Occipital lobe (tissue), 2 donors: Measurements from ENCODE around the gene CPLANE1. TPM values are rescaled to one million over a fixed set of nuclear protein-coding genes. Genes with fewer than 3 reads are reported as not detected.
"Not testable (repeated sequence)": the region's sequence is repeated elsewhere in the genome, so short reads cannot be mapped to it uniquely, and the experiment has no call there.

Source experiments
- DNase-seq: peaks from one replicate; lab custom pipeline; 2025; lab: John Stamatoyannopoulos, UW
- total RNA-seq: library from RNA; depleted of rRNA; stranded (reverse); fragments of >200 nt; gene quantifications from one replicate; pipeline ENCODE4 v1.2.3, GENCODE V29; 2014

CPLANE1 gene
- total RNA-seq: 65.4 TPM

GRCh38 chr5:37248970-37249814 lies at the start of gene CPLANE1:
CPLANE1 (minus strand) TSS chr5:37249376; CDS start chr5:37247698, 1,678 bp downstream.
- peak; percentile 70 for DNase-seq

DNA sequence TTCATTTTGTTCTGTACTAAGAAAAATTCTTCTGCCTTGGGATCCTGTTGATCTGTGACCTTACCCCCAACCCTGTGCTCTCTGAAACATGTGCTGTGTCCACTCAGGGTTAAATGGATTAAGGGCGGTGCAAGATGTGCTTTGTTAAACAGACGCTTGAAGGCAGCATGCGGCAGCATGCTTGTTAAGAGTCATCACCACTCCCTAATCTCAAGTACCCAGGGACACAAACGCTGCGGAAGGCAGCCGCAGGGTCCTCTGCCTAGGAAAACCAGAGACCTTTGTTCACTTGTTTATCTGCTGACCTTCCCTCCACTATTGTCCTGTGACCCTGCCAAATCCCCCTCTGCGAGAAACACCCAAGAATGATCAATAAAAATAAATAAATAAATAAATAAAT lies 47.1 kb upstream of the CPLANE1 start:
- DNase-seq: not testable (repeated sequence)

- no peak for DNase-seq
These were observed 34.1 kb upstream of the CPLANE1 start for GRCh38 chr5:37283214-37283820.

DNA sequence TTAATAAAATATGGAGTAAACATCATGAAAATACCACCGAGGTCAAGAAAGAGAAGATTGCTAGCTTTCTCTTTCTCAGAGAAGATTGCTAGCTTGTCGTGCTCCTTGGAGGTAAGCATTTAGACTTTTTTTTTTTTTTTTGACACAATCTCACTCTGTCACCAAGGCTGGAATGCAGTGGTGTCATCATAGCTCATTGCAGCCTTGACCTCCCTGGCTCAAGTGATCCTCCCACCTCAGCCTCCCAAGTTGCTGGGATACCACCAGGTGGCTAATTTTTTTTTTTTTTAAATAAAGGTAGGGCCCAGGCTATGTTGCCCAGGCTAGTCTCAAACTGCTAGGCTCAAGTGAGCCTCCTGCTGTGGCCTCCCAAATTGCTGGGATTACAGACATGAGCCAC lies 26.3 kb upstream of the CPLANE1 start:
- DNase-seq: no peak

GRCh38 chr5:37272511-37272910 lies 23.3 kb upstream of the CPLANE1 start:
- DNase-seq: no peak

DNA sequence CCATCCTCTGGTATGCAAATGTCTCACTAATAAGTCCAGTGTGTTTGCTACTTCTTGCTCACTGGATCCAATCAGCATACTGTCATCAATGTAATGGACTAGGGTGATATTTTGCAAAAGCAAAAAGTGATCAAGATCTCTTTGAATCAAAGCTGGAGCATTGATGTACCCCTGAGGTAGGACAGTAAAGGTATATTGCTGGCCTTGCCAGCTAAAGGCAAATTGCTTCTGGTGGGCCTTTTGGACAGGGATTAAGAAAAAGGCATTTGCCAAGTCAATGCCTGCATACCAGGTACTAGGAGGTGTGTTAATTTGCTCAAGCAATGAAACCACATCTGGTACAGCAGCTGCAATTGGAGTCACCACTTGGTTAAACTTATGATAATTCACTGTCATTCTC lies 18.9 kb upstream of the CPLANE1 start:
- DNase-seq: not testable (repeated sequence)

- DNase-seq: no peak
These were observed 6.7 kb upstream of the CPLANE1 start for GRCh38 chr5:37255774-37256358.

DNA sequence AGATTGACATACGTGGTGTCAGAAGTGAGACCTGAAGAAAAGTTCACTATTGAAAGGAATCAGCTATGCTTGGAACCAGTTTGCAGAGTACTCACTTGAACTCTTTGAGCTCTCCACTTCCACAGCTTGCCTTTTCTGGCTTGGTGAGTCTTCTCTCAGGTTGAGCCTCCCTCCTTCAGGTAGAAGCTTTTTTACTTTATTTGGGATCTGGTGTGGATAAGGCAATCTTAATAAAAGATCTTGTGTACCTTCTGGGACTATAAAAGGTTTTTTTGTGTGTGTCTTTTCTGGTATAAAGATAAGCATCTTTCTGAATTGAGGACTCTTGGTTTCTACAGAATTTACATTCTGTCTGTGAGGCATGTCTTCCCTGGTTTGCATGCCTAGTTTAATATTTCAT lies 5.4 kb upstream of the CPLANE1 start:
- no peak for DNase-seq

DNA sequence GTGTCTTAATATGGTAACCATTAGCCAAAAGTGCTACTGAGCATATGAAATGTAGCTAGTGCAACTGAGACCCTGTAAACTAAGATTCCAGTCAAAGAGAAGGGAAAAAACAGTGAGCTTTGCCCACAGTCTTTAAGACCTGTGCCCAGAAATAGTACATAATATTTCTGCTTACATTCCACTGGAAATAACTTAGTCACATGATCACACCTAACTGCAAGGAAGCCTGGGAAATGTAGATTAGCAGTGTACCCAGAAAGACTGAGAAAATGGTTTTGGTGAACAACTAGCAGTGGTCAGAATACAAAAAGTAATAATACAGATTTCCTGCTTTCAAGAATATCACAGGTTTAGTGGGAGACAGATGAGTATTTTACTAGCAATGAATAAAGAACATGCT lies 2.5 kb upstream of the CPLANE1 start:
- no peak for DNase-seq

DNA sequence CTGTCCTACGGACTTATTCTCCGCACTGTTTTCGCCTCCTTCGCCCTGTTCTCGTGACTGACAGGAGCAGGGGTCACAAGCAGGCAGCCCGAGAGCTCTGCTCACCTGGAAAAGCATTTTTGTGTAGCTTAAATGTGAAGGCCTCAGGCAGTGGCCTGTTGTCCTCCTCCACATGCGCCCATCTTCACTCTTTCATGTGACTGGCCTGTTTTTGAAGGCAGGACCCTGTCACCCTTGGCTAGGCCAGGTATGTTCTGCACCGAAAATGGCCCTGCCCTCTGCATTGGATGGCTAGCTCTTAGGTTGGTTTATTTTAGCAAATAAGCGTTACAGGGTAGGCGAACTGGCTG lies 614 bp upstream of the CPLANE1 start:
- no peak for DNase-seq

- no peak for DNase-seq
These were observed 681 bp downstream of the CPLANE1 start for GRCh38 chr5:37248421-37248969.

- no peak for DNase-seq
These were observed 1.7 kb downstream of the CPLANE1 start for GRCh38 chr5:37247496-37247895.

GRCh38 chr5:37247036-37247435 lies 2.1 kb downstream of the CPLANE1 start:
- no peak for DNase-seq

DNA sequence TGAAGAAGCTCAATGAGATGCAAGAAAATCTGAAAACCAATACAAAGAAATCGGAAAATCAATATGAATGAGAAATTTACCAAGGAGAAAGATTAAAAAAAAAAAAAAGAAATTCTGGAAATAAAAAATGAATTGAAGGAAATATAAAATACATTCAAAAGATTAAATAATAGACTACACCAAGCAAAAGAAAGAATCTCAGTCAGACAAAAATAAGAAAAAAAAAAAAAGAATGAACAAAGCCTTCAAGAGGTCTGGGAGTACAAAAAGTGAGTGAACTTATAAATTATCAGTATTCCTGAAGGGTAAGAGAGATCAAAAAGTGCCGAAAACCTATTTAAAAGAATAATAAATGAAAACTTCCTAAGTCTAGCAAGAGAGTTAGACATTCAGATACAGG lies 14.9 kb downstream of the CPLANE1 start:
- no peak for DNase-seq

DNA sequence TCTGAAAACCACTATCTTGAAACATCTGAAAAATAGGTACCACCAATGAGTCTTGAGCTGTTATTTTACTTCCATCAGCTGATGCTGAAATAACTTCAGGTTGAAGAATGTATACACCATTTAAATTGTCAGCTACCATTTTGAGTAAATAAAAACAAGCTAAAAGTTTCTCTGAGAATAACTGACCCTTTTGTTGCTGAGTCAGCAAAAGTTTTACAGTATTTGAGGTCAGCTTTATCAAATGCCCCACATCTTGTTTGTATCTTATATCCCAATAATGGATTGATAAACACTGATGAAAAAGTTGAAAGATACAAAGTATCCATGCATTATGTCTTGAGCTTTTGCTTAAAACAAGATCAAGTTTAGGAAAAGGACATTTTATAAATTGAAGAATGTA lies 22.8 kb downstream of the CPLANE1 start:
- no peak for DNase-seq

DNA sequence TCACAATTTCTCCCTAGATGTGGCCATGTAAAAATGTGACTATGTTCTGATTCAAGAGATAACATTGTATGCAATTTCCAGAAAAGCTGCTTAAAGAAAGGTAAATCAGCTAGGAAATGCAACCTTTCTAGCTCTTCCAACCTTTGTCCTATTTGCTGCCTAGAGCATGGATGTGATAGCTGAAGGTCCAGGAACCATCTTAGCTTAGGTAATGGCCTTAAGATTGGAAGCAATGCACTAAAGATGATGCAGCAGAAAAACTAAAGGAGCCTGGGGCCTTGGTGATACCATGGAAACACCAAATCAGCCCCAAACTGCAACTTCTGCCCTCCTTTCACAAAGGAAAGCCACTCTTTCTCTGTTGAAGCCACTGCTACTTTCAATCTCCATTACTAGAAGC lies 27.0 kb downstream of the CPLANE1 start:
- no peak for DNase-seq

DNA sequence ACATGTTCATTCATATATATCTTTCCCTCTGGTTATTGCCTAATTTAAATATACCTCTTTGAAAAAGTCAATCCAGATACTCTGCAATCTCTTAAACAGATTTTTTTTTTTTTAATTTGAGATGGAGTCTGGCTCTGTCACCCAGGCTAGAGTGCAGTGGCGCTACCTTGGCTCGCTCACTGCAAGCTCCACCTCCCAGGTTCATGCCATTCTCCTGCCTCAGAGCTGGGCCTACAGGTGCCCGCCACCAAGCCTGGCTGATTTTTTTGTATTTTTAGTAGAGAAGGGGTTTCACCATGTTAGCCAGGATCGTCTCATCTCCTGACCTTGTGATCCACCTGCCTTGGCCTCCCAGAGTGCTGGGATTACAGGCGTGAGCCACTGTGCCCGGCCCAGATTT lies 28.8 kb downstream of the CPLANE1 start:
- not testable (repeated sequence) for DNase-seq

- DNase-seq: not testable (repeated sequence)
These were observed 29.8 kb downstream of the CPLANE1 start for GRCh38 chr5:37219384-37219783.

GRCh38 chr5:37217976-37218375 lies 31.2 kb downstream of the CPLANE1 start:
- DNase-seq: no peak

- DNase-seq: no peak
These were observed 34.6 kb downstream of the CPLANE1 start for GRCh38 chr5:37214550-37214949.

- DNase-seq: no peak
These were observed 37.1 kb downstream of the CPLANE1 start for GRCh38 chr5:37212096-37212495.

DNA sequence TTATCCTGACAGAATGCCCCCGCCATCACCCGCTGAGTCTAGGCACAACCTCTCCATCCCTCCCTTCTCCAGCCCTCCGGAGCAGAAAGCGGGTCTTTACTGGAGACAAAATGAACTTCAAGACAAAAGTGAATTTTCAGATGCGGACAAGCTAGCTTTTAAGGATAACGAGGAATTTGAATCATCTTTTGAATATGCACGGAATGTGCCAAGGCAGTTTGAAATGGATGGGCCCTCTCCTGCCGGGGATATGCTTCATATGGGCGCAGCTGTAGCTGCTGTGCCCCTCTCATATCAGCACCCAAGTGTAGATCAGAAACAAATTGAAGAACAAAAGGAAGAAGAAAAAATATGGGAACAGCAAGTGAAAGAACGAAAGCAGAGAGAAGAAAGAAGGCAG lies 37.5 kb downstream of the CPLANE1 start:
- no peak for DNase-seq
